GM12878 (cell line): Measurements from ENCODE around the gene GPR146. TPM values are rescaled to one million over a fixed set of nuclear protein-coding genes. Genes with fewer than 3 reads are reported as not detected.

Source experiments
- ETV6 ChIP-seq, 2 experiments: fragments of 450-650 bp in 1 of 2; IDR thresholded peaks in 1 of 2; conservative IDR thresholded peaks in 1 of 2; 2 replicates each; pipeline ENCODE4 v1.6.1; 2014; ENCODE audit warnings: antibody characterized with exemption in 1 of 2, borderline replicate concordance in 1 of 2, low read depth in 1 of 2, mild to moderate bottlenecking in 1 of 2, moderate library complexity in 1 of 2
- FOXM1 ChIP-seq: IDR thresholded peaks from 2 replicates; pipeline ENCODE4 v1.6.1; 2012; ENCODE audit warnings: low read depth, mild to moderate bottlenecking, inconsistent platforms, low read length, moderate library complexity
- IKZF1 ChIP-seq: fragments of 450-650 bp; conservative IDR thresholded peaks from 2 replicates; pipeline ENCODE4 v1.6.1; 2017; ENCODE audit warnings: antibody characterized with exemption, mild to moderate bottlenecking
- IRF4 ChIP-seq: IDR thresholded peaks from 2 replicates; pipeline ENCODE4 v1.6.1; 2011; ENCODE audit warnings: low read depth, low read length
- JUND ChIP-seq: IDR thresholded peaks from 2 replicates; pipeline ENCODE4 v1.6.1; 2012; ENCODE audit warnings: low read depth, mild to moderate bottlenecking, low read length, improper control_type of control experiment, moderate library complexity
- MEF2A ChIP-seq: IDR thresholded peaks from 2 replicates; pipeline ENCODE4 v1.6.1; 2011; ENCODE audit warnings: low read depth, mild to moderate bottlenecking, low read length, moderate library complexity; ENCODE audit not compliant: insufficient read depth
- MEF2B ChIP-seq: fragments of 450-650 bp; IDR thresholded peaks from 2 replicates; pipeline ENCODE4 v1.6.1; 2018; ENCODE audit warnings: mild to moderate bottlenecking, moderate library complexity; ENCODE audit not compliant: partially characterized antibody, poor library complexity, severe bottlenecking
- NFXL1 ChIP-seq: fragments of 450-650 bp; IDR thresholded peaks from 2 replicates; pipeline ENCODE4 v1.6.1; 2017; ENCODE audit warnings: antibody characterized with exemption, mild to moderate bottlenecking, borderline replicate concordance
- PAX5 ChIP-seq: IDR thresholded peaks from 2 replicates; pipeline ENCODE4 v1.6.1; 2011; ENCODE audit warnings: low read depth, low read length, borderline replicate concordance
- RELA ChIP-seq: fragments of 450-650 bp; IDR thresholded peaks from 2 replicates; pipeline ENCODE4 v1.8.0; 2014; ENCODE audit warnings: borderline replicate concordance; ENCODE audit not compliant: partially characterized antibody
- RELB ChIP-seq: fragments of 450-650 bp; IDR thresholded peaks from 2 replicates; pipeline ENCODE4 v1.6.1; 2017; ENCODE audit warnings: low read depth, mild to moderate bottlenecking, moderate library complexity
- SMAD1 ChIP-seq: fragments of 450-650 bp; IDR thresholded peaks from 2 replicates; pipeline ENCODE4 v1.6.1; 2018; ENCODE audit warnings: mild to moderate bottlenecking, low read depth; ENCODE audit not compliant: partially characterized antibody
- SMARCA5 ChIP-seq: fragments of 450-650 bp; IDR thresholded peaks from 2 replicates; pipeline ENCODE4 v1.6.1; 2017; ENCODE audit warnings: mild to moderate bottlenecking
- SMC3 ChIP-seq: IDR thresholded peaks from 2 replicates; pipeline ENCODE4 v1.6.1; 2011; ENCODE audit warnings: low read length, improper control_type of control experiment, borderline replicate concordance
- TARDBP ChIP-seq: IDR thresholded peaks from 2 replicates; pipeline ENCODE4 v1.6.1; 2016; ENCODE audit warnings: borderline replicate concordance
- polyA plus RNA-seq, 11 experiments: library from polyadenylated mRNA; depleted of rRNA in 4 of 11; unstranded in 6 of 11; stranded (reverse) in 5 of 11; fragments of >200 nt; fragmentation: Nextera tagmentation in 4 of 11; fragmentation: Illumina TruSeq in 1 of 11; extraction: Ambion mirVana in 4 of 11; extraction: Trizol in 1 of 11; gene quantifications; 1 replicate in 1 of 11; 2 replicates in 10 of 11; pipeline versions ENCODE4 v1.2.1 to v1.2.3, GENCODE V29; 2011 to 2016; ENCODE audit warnings: inconsistent platforms in 2 of 11, missing spikeins in 2 of 11, low read depth in 1 of 11
- total RNA-seq, 4 experiments: library from RNA; depleted of rRNA in 3 of 4; stranded (reverse); fragments of >200 nt in 3 of 4; fragmentation: Illumina TruSeq in 1 of 4; extraction: Trizol in 1 of 4; gene quantifications; 2 replicates each; pipeline versions ENCODE4 v1.2.1 to v1.2.3, GENCODE V29; 2013 to 2021

The GPR146 gene
- total and polyA plus RNA-seq, 10 of the 15 experiments (the other 5 are each of a cell fraction or from before 2014, with no cell fraction given), result 0.19 to 12.0 (median 0.54) TPM; not detected in 2

DNA sequence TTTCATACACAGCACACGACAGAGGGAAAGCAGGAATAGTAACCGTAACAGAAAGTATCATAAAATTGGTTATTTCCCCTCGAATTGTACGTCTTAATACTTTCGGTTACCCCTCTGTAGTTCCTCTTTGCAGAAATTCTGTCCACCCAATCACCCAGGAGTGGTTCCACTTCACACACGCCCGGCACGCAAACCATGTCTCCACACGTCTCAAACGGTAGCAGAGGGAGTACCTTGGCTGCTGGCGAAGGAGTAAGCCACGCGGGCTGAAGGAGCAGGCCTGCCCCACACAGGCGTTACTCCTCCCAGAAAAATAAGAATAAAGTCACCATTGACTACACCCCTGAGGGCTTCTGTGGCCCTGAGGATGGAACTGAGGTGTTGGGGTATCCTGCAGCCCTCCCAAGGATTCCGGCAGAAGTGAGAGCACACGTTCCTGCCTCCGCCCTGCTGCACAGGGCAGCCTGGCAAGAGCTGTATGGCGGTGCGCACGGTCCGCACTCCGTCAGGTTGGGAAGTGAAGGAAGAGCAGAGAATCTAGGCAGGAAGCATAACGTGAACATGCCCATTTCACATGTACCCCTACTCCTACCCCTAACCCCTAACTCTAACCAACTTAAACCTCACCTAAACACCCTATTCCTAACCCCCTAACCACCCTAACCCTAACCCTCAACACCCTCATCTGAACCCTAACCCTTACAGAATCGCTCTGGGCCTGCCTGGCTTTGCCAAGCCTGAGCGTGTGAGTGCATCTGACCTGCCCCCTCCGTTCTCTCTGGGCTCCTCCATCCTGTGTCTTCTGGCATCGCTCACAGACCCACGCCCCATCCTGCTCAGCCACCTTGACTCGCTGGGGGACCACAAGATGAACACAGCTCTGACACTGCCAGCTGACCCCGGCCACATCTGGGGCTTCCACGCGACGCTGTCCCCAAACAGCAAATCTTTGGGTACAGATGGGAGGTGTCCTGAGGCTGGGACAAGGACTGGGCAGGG lies 18.2 kb downstream of the GPR146 start (continued):
- TF ChIP-seq SMARCA5 (peak; percentile 88), RELA (no peak), PAX5 (peak; percentile 88), NFXL1 (no peak), IRF4 (peak; percentile 66; the same call in 1 of the 2 replicates), SMAD1 (peak; percentile 5), TARDBP (no peak), MEF2A (0 out of 2 replicates have a peak, but pooled peaks have one; percentile 37), FOXM1 (0 out of 2 replicates have a peak, but pooled peaks have one; percentile 41), ETV6 (conservative IDR thresholded peaks at IDR 0.05 in 1 of 2, IDR thresholded peaks at IDR 0.05 in 1 of 2; ENCODE audit: borderline replicate concordance in 1 of 2, low read depth in 1 of 2) (peak in 1 of 2 experiments; percentile 81; a peak in 2 of 4 replicates), SMC3 (no peak; the same call in 1 of the 2 replicates), RELB (peak; percentile 90), MEF2B (peak; percentile 84), IKZF1 (peak; percentile 91), JUND (no peak)
- TF ChIP-seq, all 136 proteins: peak for 52
